ENCODE data around the gene GOLGA2.

Gene GOLGA2

GRCh38 chr9:128275198-128276007 lies at the start of gene GOLGA2:
Gene GOLGA2 (minus strand): TSS chr9:128276007. CDS start chr9:128275976, 31 bp downstream.
- no peak for TF ChIP-seq CTCF (conservative IDR thresholded peaks at IDR 0.05; ENCODE audit: low read depth, low read length)
- DNase-seq (ENCODE audit: low read depth) = no peak
- H3K4me3 ChIP-seq (ENCODE audit: low read length) = peak within 1 kb of the TSS; percentile 94

GRCh38 chr9:128324401-128324800 lies 48.6 kb upstream of the GOLGA2 start:
- no peak overlapping the region for H3K4me3 ChIP-seq (ENCODE audit: low read length)
- DNase-seq (ENCODE audit: low read depth) = no peak

GRCh38 chr9:128323791-128324190 lies 48.0 kb upstream of the GOLGA2 start:
- peak overlapping the region; percentile 93 for H3K4me3 ChIP-seq (ENCODE audit: low read length)
- no peak for TF ChIP-seq CTCF (conservative IDR thresholded peaks at IDR 0.05; ENCODE audit: low read depth, low read length)
- DNase-seq (ENCODE audit: low read depth) = no peak

More at GRCh38 chr9:128324401-128324800, 48.6 kb upstream of the GOLGA2 start:
- no peak for TF ChIP-seq CTCF (conservative IDR thresholded peaks at IDR 0.05; ENCODE audit: low read depth, low read length)

GRCh38 chr9:128323212-128323730 lies 47.5 kb upstream of the GOLGA2 start:
- DNase-seq (ENCODE audit: low read depth) = no peak
- H3K4me3 ChIP-seq (ENCODE audit: low read length) = peak overlapping the region; percentile 93
- TF ChIP-seq CTCF (conservative IDR thresholded peaks at IDR 0.05; ENCODE audit: low read depth, low read length) = no peak

GRCh38 chr9:128322404-128323211 lies 46.8 kb upstream of the GOLGA2 start, which contains the start of the genes COQ4 and TRUB2:
Gene COQ4 (plus strand): TSS chr9:128322839. CDS start chr9:128322859, 20 bp downstream.
Gene TRUB2 (minus strand): TSS chr9:128322447. CDS start chr9:128322408, 39 bp downstream.
- H3K4me3 ChIP-seq (ENCODE audit: low read length) = peak within 1 kb of the TSS; percentile 93
- peak; percentile 75 for DNase-seq (ENCODE audit: low read depth)
- TF ChIP-seq CTCF (conservative IDR thresholded peaks at IDR 0.05; ENCODE audit: low read depth, low read length) = no peak

- no peak for TF ChIP-seq CTCF (conservative IDR thresholded peaks at IDR 0.05; ENCODE audit: low read depth, low read length)
- H3K4me3 ChIP-seq (ENCODE audit: low read length) = peak overlapping the region; percentile 93
These were observed 46.1 kb upstream of the GOLGA2 start for GRCh38 chr9:128321879-128322403.

More at GRCh38 chr9:128321879-128322403, 46.1 kb upstream of the GOLGA2 start:
- no peak for DNase-seq (ENCODE audit: low read depth)
